Measurements from ENCODE around the gene CDC123.

DNA sequence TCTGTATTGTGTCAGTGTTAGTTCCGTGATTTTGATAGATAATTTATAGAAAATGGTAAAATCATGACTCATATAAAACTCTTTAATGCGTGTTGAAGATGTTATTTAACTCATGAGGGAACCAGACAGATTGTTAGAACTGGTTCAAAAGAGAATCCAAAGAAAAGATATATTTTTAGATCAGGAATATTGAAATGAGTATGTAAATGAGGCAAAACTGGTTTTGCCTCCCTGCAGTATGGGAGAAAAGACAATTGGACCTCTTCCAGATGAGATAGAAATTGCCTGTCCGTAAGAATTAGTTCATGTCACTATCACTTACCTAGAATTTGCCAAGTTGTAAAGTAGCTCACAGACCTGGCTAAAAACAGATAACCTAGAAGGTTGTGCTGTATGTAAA is 17.6 kb downstream of the CDC123 start:
- TF ChIP-seq POLR2A (IDR thresholded peaks at IDR 0.05; ENCODE audit: low read depth, low read length) (no peak), POLR2AphosphoS5 (IDR thresholded peaks at IDR 0.05; ENCODE audit: low read depth, low read length) (no peak)

Data from GM12891 (cell line).